H7 (cell line): ENCODE data around the gene PCED1B. TPM values are rescaled to one million over a fixed set of nuclear protein-coding genes. Genes with fewer than 3 reads are reported as not detected.

ENCODE experiments used
- DNase-seq: peaks from one replicate; pipeline ENCODE4 v3.0.0; 2012
- H3K27me3 ChIP-seq: 2 replicates; pipeline ENCODE4 v1.6.0; 2011; ENCODE audit warnings: mild to moderate bottlenecking, low read length; ENCODE audit not compliant: control insufficient read depth, insufficient read depth
- H3K36me3 ChIP-seq: replicated peaks from 2 replicates; pipeline ENCODE4 v1.5.1; 2011; ENCODE audit warnings: low read length; ENCODE audit not compliant: control insufficient read depth, insufficient read depth
- H3K4me3 ChIP-seq: 2 replicates; pipeline ENCODE4 v1.5.1; 2011; ENCODE audit warnings: low read depth, mild to moderate bottlenecking, control low read depth, low read length, moderate library complexity; ENCODE audit not compliant: insufficient read depth
- total RNA-seq: library from RNA; depleted of rRNA; stranded (reverse); fragments of >200 nt; shearing (Covaris generic); gene quantifications from 2 replicates; pipeline ENCODE4 v1.2.3, GENCODE V29; 2014

The PCED1B gene
- total RNA-seq, 1 experiment from 2014 or later = 5.8 TPM

DNA sequence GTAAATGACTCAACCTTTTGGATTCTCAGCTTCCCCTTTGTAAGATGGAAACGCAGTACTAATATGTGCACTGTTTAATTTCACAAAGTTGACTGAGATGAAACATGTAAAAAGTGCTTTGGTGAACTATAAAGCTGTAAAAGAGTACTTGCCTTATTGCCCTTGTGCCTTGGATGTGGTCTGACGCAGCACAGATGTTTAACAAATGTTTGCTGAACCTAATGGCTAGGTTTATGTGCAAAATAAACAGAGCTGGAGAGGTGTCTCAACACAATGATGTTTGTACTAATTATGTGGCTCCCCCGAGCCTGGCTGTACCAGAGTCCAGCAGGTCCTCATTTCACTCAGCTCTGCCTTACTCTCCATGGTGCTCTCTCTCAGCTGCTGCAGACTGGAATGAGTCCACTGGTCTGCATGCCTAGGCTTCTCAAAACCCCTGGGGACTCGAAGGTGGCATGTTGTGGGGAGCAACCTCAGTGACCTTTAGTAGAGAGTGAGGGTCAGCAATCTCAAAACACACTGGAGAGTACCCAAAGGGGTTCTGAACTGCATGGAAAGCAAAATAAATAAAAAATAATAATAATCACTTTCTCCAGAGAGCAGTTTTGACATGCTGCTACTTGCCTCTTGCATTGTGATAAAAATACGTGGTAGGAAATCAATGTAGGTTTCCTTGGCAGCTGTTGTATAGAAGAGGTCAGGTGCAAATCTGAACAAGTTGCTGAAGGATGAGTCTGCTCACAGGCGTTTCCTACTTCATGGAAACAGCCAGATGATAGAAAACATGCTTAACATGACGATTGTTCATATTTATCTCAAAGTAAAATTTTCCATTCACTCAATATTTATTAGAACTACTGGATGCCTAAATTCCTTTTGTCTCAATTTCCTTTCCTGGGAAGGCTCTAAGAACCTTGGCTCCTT, 8.9 kb downstream of the PCED1B start:
- Histone ChIP-seq H3K27me3 (no peaks in the 10 kb centered on the region), H3K4me3 (no peak overlapping the region), H3K36me3 (no peaks in the 10 kb centered on the region)
- no peak for DNase-seq

DNA sequence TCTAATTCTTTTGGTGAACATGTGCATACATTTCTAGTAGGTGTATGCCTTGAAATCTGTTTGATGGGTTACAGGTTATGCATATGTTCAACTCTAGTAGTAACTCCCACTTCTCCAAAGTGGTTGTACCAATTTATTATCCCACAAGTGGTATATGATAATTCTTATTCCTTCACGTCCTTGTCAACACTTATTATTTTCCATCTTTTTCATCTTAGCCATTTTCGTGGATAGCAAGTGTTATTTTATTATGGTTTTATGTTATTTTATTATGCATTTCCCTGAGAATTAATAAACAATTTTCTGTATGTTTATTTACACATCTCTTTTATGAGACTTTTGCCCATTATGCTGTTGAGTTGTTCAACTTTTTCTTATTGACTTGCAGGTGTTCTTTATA, 11.6 kb downstream of the PCED1B start:
- no peak for DNase-seq
- H3K4me3 ChIP-seq = no peak overlapping the region

DNA sequence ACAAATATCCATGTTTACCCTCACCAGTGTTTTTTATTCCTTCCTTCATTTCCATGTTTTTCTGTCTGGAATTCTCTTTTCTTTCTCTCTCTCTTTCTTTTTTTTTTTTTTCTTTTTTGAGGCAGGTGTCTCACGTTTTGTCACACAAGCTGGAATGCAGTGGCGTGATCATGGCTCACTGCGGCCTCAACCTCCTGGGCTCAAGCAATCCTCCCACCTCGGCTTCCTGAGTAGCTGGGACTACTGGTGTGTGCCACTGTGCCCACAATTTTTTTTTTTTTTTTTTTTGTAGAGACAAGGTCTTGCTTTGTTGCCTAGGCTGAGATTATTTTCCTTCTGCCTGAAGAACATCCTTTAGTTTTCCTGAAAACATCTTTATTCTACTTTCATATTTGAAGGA, 15.4 kb downstream of the PCED1B start:
- H3K4me3 ChIP-seq = no peak overlapping the region
- no peak for DNase-seq
- H3K36me3 ChIP-seq = no peaks in the 10 kb centered on the region
- no peaks in the 10 kb centered on the region for H3K27me3 ChIP-seq

More for the DNA sequence above, 11.6 kb downstream of the PCED1B start:
- H3K36me3 ChIP-seq = no peaks in the 10 kb centered on the region
- no peaks in the 10 kb centered on the region for H3K27me3 ChIP-seq

DNA sequence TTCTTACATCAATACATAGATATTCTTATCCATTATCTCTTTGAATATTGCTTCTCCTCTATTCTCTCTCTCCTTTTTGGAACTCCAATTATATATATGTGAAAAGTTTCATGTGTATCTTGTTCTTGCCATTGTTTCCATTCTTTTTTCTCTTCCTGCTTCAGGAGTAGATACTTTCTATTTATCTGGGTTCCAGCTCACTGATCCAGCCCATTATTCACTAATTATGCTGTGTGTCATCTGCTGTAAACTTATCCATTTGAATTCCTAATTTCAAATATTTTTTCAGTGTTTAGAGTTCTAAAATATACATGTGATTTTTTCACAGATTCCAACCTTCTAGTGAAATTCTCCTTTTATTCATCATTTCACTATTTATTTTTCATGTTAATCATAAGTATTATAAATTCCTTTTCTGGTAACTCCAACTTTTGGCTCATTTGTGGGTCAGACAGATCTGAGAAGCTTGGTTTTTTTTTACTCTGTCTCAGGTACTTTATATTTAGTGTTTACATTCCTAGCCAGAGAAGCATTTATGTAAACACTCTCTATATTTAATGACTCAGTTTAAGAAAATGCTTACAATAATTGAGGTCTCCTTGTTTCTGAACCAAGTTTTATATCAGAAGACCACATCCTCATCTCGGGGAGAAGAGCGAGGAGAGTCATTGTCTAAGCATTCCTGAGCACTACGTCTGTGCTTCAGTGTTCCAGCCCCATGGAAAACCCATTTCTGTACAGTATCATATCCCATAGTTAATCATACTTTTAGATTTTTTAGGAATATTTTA, 16.2 kb downstream of the PCED1B start:
- Histone ChIP-seq H3K36me3 (no peaks in the 10 kb centered on the region), H3K4me3 (no peak overlapping the region), H3K27me3 (no peaks in the 10 kb centered on the region)
- DNase-seq = no peak

DNA sequence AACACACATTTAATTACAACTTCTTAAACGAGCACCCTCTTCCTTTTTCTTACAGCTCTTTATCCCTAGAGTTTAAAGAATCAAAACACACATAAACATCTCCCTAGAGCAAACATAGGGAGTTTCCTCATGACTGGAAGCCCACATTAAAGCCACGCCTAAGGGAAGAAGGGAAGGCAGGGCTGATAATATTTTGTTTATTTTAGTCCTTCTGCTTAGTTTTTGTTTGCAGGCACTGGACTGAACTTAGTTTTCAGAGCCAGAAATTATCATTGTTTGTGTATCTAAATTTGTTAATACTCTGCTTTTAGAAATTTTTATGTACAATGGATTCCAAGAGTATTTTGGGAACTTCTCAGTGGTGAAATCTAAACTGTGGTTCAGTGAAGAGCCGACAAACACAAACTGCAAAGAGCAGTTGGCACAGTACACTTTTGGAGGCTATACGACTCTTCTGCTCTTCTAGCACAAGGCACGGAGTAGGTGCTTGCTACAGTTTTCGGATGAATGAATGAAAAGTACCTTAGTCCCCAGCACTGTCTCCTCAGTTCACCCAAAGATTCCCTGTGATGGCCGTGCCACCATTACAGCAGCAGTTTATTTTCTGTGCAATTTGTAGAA, 18.0 kb downstream of the PCED1B start:
- no peaks in the 10 kb centered on the region for H3K27me3 ChIP-seq
- no peaks in the 10 kb centered on the region for H3K36me3 ChIP-seq
- DNase-seq = no peak
- no peak overlapping the region for H3K4me3 ChIP-seq

DNA sequence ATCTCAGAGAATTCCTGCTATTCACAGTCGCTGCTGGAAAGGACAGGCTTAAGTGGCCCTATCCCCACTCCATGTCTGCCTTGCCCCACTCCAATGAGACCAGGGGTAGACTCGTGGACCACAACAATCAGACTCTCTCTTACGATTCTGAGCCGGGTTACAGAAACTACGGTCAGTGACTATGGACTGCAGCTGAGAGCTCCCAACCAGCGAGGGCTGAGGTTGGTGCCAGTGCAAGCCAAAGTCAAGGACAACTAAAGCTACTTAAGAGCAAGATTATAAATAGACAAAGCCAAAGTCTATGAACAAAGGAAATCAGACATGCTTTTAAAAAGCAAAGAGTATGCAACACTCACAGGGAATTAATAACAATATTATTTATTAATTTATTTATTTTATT, 18.7 kb downstream of the PCED1B start:
- no peak overlapping the region for H3K4me3 ChIP-seq
- H3K36me3 ChIP-seq = no peaks in the 10 kb centered on the region
- no peaks in the 10 kb centered on the region for H3K27me3 ChIP-seq
- no peak for DNase-seq

DNA sequence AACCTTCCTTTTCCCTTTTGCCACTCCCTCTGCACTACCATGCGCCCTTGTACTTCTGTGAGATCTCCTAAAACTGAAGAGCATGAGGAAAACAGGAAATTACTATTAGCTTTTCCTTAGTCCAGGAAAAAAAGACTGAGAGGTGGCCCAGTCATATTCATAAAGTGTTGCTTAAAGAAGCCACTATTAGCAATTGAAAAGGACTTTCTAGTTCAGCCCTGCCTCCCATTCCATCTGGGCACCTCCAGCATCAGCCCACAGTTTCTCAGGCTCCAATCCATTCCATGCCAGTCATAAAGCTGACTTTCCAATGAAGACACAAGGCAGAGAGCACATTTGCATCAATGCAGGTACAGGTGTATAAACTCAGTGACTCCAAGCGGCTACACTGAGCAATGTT, 20.2 kb downstream of the PCED1B start:
- Histone ChIP-seq H3K36me3 (no peaks in the 10 kb centered on the region), H3K27me3 (no peaks in the 10 kb centered on the region), H3K4me3 (no peak overlapping the region)
- no peak for DNase-seq

DNA sequence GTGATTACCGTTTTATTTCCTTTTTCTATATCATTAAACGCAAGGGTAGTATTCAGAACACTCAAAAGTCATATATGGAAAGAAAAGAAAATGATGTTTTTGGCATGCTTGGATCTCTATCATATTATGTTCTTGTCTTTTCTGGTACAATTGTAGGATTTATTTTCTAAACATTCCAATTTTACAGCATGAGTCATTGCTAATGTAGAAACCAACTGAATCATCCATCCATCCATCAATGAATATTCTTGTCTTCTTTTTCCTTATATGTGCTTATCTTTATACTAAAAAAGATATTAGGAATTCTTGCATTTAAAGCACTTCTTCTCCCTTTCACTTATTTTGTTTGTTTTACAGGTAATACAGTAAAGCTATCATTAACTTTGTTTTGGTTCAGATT, 20.7 kb downstream of the PCED1B start:
- no peak for DNase-seq
- Histone ChIP-seq H3K4me3 (no peak overlapping the region), H3K36me3 (no peaks in the 10 kb centered on the region), H3K27me3 (no peaks in the 10 kb centered on the region)

DNA sequence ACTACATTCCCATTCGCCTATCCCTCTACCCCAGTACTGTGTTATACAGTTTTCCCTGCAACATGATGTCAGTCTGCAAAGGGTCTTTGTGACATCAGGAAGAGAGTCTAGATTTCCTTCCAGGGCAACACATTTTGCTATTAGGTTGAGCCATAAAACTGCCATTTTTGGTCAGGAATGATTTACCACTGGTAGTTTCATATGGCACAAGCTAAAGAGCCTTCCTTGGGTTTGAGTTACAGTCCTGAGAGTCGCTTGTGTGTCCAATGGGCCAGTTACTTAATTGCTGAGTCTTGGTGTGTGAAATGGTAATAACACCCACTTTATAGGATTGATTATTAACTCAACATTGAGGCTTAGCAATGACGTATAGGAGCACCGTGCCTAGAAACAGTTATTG, 23.0 kb downstream of the PCED1B start:
- H3K36me3 ChIP-seq = no peaks in the 10 kb centered on the region
- H3K4me3 ChIP-seq = no peak overlapping the region
- no peak for DNase-seq
- H3K27me3 ChIP-seq = no peaks in the 10 kb centered on the region

DNA sequence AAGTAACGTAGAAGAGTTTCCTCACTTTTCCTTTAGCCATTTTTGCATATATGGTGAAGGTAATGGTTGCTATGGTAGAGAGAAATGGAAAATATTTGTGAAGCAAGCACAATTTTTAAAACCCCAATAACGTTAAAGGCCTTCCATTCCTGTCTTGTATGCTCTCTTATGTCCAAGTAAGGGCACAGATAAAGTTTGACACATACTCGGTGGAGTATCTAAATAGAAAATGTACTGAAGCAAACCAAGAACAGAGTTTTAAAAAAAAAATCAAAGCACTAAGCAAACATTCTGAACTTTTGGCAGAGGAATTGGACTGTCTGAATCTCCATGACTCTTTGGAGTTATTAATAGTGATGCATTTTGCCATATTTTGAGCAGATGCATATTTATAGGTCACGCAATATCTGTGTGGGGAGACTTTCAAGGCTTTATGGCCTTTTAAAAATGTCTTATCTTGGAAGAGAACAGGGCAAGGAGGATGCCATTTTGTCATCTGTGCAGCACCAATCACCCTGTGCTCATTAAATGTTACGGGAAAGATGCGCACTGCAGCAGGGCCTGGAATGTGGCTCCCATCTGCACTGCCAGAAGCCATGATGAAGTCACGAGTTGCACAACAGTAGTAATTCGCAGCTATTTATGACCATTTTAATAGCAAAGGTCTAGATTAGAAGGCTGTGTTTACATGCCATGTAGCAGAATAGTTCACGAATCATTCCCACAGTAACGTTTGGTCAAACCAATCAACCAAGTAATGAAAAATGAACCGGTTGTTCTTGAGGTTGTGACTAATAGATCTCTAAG, 23.6 kb downstream of the PCED1B start:
- Histone ChIP-seq H3K4me3 (no peak overlapping the region), H3K27me3 (no peaks in the 10 kb centered on the region), H3K36me3 (no peaks in the 10 kb centered on the region)
- no peak for DNase-seq

DNA sequence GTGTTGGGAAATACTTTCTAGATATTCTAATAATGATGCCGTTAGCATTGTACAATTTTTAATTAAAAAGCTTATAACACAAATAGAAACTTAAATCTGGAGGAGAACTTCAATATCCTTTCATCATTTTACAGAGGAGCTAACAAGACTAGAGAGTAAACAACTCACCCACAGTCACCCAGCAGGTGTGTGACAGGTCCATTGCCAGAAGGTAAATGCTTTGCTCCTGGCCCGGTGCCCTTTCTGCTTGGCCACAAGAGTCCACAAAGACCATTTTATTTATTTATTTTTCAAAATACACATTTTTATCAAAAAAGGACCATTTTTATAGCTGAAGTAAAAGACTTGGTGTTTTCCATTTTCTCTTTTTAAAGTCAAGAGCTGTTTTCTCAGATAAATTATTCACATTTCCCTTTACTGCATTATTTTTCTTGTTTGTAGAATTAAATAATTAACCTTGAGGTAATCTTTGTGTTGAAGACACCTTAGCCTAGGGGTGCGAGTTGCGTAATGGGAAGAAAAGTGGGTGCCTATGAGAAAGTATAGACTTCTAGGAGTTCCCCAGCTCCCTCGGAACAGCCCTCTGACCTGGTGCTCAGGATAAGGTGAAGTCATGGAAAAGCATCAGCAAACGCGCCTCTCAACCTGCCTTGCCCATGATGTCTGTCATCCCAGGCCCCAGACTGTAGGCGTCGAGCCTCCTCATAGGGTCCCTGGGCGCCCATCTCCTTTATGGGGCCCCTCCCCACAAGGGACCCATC, 26.7 kb downstream of the PCED1B start:
- DNase-seq = no peak
- Histone ChIP-seq H3K36me3 (no peaks in the 10 kb centered on the region), H3K27me3 (no peaks in the 10 kb centered on the region), H3K4me3 (no peak overlapping the region)

DNA sequence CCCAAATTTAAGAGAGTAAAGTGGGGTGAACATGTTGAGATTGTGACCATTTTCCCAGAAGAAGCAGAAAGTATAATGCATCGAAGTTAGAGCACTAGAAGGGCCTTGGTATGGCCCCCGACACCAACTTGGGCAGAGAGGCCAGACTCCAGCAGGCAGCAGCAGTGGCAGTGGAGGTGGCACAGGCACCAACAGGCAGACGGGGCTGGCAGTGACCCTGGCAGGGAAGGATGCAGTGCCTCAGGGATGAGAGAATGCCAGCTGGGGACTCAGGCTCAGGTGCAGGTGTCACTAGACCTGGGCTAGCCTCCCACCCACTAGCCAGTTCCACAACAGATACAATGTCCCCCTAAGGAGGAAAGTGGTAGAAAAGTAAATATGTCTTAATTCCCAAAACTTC, 28.0 kb downstream of the PCED1B start:
- Histone ChIP-seq H3K27me3 (no peaks in the 10 kb centered on the region), H3K36me3 (no peaks in the 10 kb centered on the region), H3K4me3 (no peak overlapping the region)
- no peak for DNase-seq

DNA sequence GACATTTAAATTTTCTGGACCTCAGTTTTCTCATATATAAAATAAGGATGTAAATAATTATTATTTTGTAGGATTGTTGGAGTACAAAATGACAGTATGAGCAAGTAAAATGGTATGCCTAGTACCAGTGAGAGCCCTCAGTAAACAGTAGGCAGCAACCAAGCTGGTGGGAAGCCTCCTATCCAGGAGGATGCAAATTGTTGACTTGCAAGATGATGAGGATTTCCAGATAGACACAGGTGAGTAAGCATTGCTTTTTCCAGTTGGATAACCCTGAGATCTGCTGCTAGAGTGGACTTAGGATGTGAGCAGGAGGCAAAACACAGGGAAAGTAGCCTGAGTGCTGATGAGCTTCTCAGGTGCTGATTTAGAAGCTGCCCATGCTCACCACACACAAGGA, 28.5 kb downstream of the PCED1B start:
- no peaks in the 10 kb centered on the region for H3K36me3 ChIP-seq
- H3K4me3 ChIP-seq = no peak overlapping the region
- H3K27me3 ChIP-seq = no peaks in the 10 kb centered on the region
- no peak for DNase-seq
